HCT116 (cell line): ENCODE measurements around the gene CATSPERE. TPM values are rescaled to one million over a fixed set of nuclear protein-coding genes. Genes with fewer than 3 reads are reported as not detected.
"Not testable (repeated sequence)": the region's sequence is repeated elsewhere in the genome, so short reads cannot be mapped to it uniquely, and the experiment has no call there.

ENCODE experiments used
- ATAC-seq: fragments of 200-7000 bp; cut with Tn5 transposase; 2 replicates; pipeline ENCODE4 v1.9.1; 2020; ENCODE audit warnings: mild to moderate bottlenecking, moderate library complexity
- BruUV-seq: library from RNA; stranded (reverse); fragments of 400-500 nt; replicated peaks from 2 replicates; lab custom pipeline; 2021; lab: Mats Ljungman, UMichigan
- CTCF ChIA-PET: fragments of 300-600 bp; sonication (Branson Sonifier 250); formaldehyde crosslinking; loops from one replicate; lab custom pipeline; 2021; ENCODE audit warnings: antibody characterized with exemption; lab: Charles Lee
- POLR2A ChIA-PET: fragments of 300-600, 350-600 bp; sonication (Branson Sonifier 250); formaldehyde crosslinking; loops from one replicate; lab custom pipeline; 2021; ENCODE audit warnings: antibody characterized with exemption; lab: Charles Lee
- RAD21 ChIA-PET, 2 experiments: fragments of 300-600 bp; sonication (Branson Sonifier 250); formaldehyde crosslinking; loops; one replicate each; lab custom pipeline; 2023; ENCODE audit warnings: low total read pairs in 2 of 2; ENCODE audit not compliant: uncharacterized antibody in 2 of 2, unreplicated experiment in 2 of 2, low non-redundant PET in 1 of 2; lab: Charles Lee
- DNase-seq: peaks from one replicate; pipeline ENCODE4 v3.0.0-alpha.2; 2010; ENCODE audit warnings: low read depth, low spot score
- H2AFZ ChIP-seq: fragments of 200-600 bp; shearing (Covaris generic), sonication (generic); 2 replicates; pipeline ENCODE4 v1.6.1; 2017; ENCODE audit warnings: low read depth, mixed run types, mixed read lengths, antibody characterized with exemption, low read length; ENCODE audit not compliant: poor library complexity, severe bottlenecking
- H3K27ac ChIP-seq: 2 replicates; pipeline ENCODE4 v1.5.1; 2012; ENCODE audit warnings: low read depth, low read length
- H3K27me3 ChIP-seq: fragments of 200-600 bp; sonication (generic); 2 replicates; pipeline ENCODE4 v1.6.1; 2016; ENCODE audit warnings: mixed run types, low read length, mixed read lengths; ENCODE audit not compliant: insufficient read depth
- H3K36me3 ChIP-seq, 2 experiments: fragments of 200-500 bp in 1 of 2; fragments of 200-600 bp in 1 of 2; sonication (Bioruptor generic) in 1 of 2; sonication (generic) in 1 of 2; 2 replicates each; pipeline versions ENCODE4 v1.5.1 to v1.6.1; 2014 to 2016; ENCODE audit warnings: low read length in 2 of 2, inconsistent platforms in 1 of 2, mixed read lengths in 1 of 2, mixed run types in 1 of 2; ENCODE audit not compliant: insufficient read depth in 2 of 2, control insufficient read depth in 1 of 2
- H3K4me1 ChIP-seq, 2 experiments: fragments of 200-600 bp in 1 of 2; sonication (generic) in 1 of 2; 2 replicates each; pipeline versions ENCODE4 v1.5.1 to v1.6.1; 2012 to 2017; ENCODE audit warnings: low read length in 2 of 2, inconsistent platforms in 1 of 2, mild to moderate bottlenecking in 1 of 2, mixed read lengths in 1 of 2, mixed run types in 1 of 2, moderate library complexity in 1 of 2; ENCODE audit not compliant: insufficient read depth in 2 of 2, control insufficient read depth in 1 of 2
- H3K4me2 ChIP-seq: fragments of 200-600 bp; sonication (generic); 2 replicates; pipeline ENCODE4 v1.6.1; 2017; ENCODE audit warnings: mixed run types, low read length, mixed read lengths
- H3K4me3 ChIP-seq, 2 experiments: fragments of 200-600 bp in 1 of 2; sonication (generic) in 1 of 2; replicated peaks in 1 of 2; 2 replicates each; pipeline ENCODE4 v1.5.1; 2011 to 2016; ENCODE audit warnings: low read length in 2 of 2, control low read depth in 1 of 2, low read depth in 1 of 2, mild to moderate bottlenecking in 1 of 2, mixed read lengths in 1 of 2, mixed run types in 1 of 2
- H3K79me2 ChIP-seq: fragments of 200-600 bp; sonication (generic); 2 replicates; pipeline ENCODE4 v1.6.1; 2017; ENCODE audit warnings: mild to moderate bottlenecking, mixed run types, low read length, moderate library complexity, mixed read lengths; ENCODE audit not compliant: insufficient read depth
- H3K9ac ChIP-seq: fragments of 200-600 bp; sonication (generic); 2 replicates; pipeline ENCODE4 v1.6.1; 2016; ENCODE audit warnings: low read length, mixed read lengths
- H3K9me2 ChIP-seq: fragments of 200-600 bp; sonication (generic), shearing (Covaris generic); 2 replicates; pipeline ENCODE4 v1.6.1; 2017; ENCODE audit warnings: mixed run types, mild to moderate bottlenecking, moderate library complexity; ENCODE audit not compliant: insufficient read depth
- H3K9me3 ChIP-seq, 2 experiments: fragments of 200-500 bp in 1 of 2; fragments of 200-600 bp in 1 of 2; sonication (Bioruptor generic) in 1 of 2; sonication (generic) in 1 of 2; 2 replicates each; pipeline ENCODE4 v1.6.1; 2014 to 2017; ENCODE audit warnings: low read length in 2 of 2, mixed read lengths in 2 of 2, inconsistent platforms in 1 of 2, low read depth in 1 of 2, mild to moderate bottlenecking in 1 of 2, mixed run types in 1 of 2, moderate library complexity in 1 of 2; ENCODE audit not compliant: control insufficient read depth in 1 of 2, insufficient read depth in 1 of 2
- H4K20me1 ChIP-seq: fragments of 200-600 bp; sonication (generic), shearing (Covaris generic); 2 replicates; pipeline ENCODE4 v1.6.1; 2017; ENCODE audit warnings: mixed run types, mild to moderate bottlenecking, moderate library complexity; ENCODE audit not compliant: insufficient read depth
- EGR1 ChIP-seq: IDR thresholded peaks from 2 replicates; pipeline ENCODE4 v1.6.1; 2012; ENCODE audit warnings: low read depth
- REST ChIP-seq: IDR thresholded peaks from 2 replicates; pipeline ENCODE4 v1.6.1; 2012; ENCODE audit warnings: low read depth
- SP1 ChIP-seq: IDR thresholded peaks from 2 replicates; pipeline ENCODE4 v1.6.1; 2012; ENCODE audit warnings: low read depth
- SRF ChIP-seq: IDR thresholded peaks from 2 replicates; pipeline ENCODE4 v1.6.1; 2012; ENCODE audit warnings: low read depth
- TCF7L2 ChIP-seq: IDR thresholded peaks from 2 replicates; pipeline ENCODE4 v1.7.0; 2011; ENCODE audit warnings: borderline replicate concordance, inconsistent platforms; ENCODE audit not compliant: insufficient read depth, insufficient read length; ENCODE audit errors: extremely low read depth
- YY1 ChIP-seq: IDR thresholded peaks from 2 replicates; pipeline ENCODE4 v1.6.1; 2011; ENCODE audit warnings: low read length, low read depth, moderate library complexity, mild to moderate bottlenecking; ENCODE audit not compliant: insufficient replicate concordance; ENCODE audit errors: extremely low read depth
- intact Hi-C: fragments of 100-400 bp; cut with micrococcal nuclease; formaldehyde crosslinking; loops from 2 replicates; pipeline ENCODE4 v1.10.0; 2022
- total RNA-seq: library from RNA; stranded (reverse); gene quantifications from one replicate; pipeline ENCODE4 v1.2.1, GENCODE V29; 2021; ENCODE audit not compliant: unreplicated experiment
- TF ChIP-seq, protein P1 (sequence below): IDR thresholded peaks from 2 replicates; pipeline ENCODE4 v1.6.1; 2011; ENCODE audit warnings: mild to moderate bottlenecking, low read length, moderate library complexity; ENCODE audit not compliant: insufficient replicate concordance; ENCODE audit errors: extremely low read depth
- TF ChIP-seq, protein P2 (sequence below): IDR thresholded peaks from 2 replicates; pipeline ENCODE4 v1.6.1; 2012

CATSPERE gene
- total RNA-seq, 1 experiment from 2014 or later: 0.34 TPM

DNA sequence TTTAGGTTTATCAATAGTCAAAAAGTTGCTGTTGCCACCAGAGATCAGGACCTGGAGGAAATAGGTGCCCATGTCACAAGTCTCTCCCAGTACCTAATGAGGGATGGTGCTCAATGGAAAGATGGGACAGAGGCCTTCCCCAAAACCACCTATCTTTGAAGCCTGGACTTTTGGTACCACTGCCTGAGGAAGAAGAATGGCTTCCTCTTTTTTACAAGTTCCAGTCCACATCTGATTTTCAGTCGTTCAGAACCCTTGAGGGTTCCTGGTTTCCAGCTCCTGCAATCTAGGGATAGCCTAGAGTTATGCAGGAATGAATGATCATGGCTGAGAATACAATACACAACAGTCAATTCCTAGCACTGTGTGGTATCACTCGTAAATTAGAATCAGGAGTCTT, 5.7 kb downstream of the CATSPERE start (continued):
- TF ChIP-seq, protein P1, sequence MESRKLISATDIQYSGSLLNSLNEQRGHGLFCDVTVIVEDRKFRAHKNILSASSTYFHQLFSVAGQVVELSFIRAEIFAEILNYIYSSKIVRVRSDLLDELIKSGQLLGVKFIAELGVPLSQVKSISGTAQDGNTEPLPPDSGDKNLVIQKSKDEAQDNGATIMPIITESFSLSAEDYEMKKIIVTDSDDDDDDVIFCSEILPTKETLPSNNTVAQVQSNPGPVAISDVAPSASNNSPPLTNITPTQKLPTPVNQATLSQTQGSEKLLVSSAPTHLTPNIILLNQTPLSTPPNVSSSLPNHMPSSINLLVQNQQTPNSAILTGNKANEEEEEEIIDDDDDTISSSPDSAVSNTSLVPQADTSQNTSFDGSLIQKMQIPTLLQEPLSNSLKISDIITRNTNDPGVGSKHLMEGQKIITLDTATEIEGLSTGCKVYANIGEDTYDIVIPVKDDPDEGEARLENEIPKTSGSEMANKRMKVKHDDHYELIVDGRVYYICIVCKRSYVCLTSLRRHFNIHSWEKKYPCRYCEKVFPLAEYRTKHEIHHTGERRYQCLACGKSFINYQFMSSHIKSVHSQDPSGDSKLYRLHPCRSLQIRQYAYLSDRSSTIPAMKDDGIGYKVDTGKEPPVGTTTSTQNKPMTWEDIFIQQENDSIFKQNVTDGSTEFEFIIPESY: no peak
- TF ChIP-seq, protein P2, sequence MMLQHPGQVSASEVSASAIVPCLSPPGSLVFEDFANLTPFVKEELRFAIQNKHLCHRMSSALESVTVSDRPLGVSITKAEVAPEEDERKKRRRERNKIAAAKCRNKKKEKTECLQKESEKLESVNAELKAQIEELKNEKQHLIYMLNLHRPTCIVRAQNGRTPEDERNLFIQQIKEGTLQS: no peak
- TF ChIP-seq YY1: no peak
- TF ChIP-seq EGR1: no peak

GRCh38 chr1:244473059-244473605, 12.1 kb downstream of the CATSPERE start:
- TF ChIP-seq, protein P1: no peak
- TF ChIP-seq EGR1 (no peak), SRF (no peak), TCF7L2 (no peak), SP1 (no peak), REST (no peak)
- no peak overlapping the region for H3K4me2 ChIP-seq
- H2AFZ ChIP-seq: no peak overlapping the region
- CTCF ChIA-PET: no interaction called here
- no peaks in the 10 kb centered on the region for H4K20me1 ChIP-seq
- no peak for DNase-seq
- H3K4me1 ChIP-seq: no peaks in the 10 kb centered on the region
- H3K9me2 ChIP-seq: no peaks in the 10 kb centered on the region
- BruUV-seq: no TSS peak
- H3K79me2 ChIP-seq: no peaks in the 10 kb centered on the region
- no peaks in the 10 kb centered on the region for H3K9me3 ChIP-seq
- ATAC-seq: no peak
- no peaks in the 10 kb centered on the region for H3K27me3 ChIP-seq
- H3K27ac ChIP-seq: no peak overlapping the region
- RAD21 ChIA-PET: no interaction called here
- intact Hi-C loops: no loop called here
- POLR2A ChIA-PET: no interaction called here
- no peaks in the 10 kb centered on the region for H3K36me3 ChIP-seq
- H3K4me3 ChIP-seq: no peak overlapping the region
- H3K9ac ChIP-seq: no peak overlapping the region

DNA sequence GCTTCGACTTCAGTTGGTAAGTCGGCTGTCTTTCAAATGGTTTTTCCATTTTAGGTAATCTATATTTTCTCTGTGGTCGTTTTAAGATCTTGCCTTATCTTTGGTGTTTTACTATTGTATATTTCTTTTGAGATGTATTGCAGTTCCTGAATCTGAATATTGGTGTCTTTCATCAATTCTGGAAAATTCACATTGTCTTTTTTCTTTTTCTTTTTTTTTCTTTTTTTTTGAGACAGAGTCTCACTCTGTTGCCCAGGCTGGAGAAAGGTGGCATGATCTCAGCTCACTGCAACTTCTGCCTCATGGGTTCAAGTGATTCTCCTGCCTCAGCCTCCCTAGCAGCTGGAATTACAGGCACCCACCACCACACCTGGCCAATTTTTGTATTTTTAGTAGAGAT, 23.9 kb downstream of the CATSPERE start:
- H3K36me3 ChIP-seq, H3K9me2 ChIP-seq, H4K20me1 ChIP-seq, CTCF ChIA-PET, H3K4me3 ChIP-seq, DNase-seq, H3K79me2 ChIP-seq, POLR2A ChIA-PET, H3K4me2 ChIP-seq, H3K27me3 ChIP-seq, ATAC-seq, H3K9ac ChIP-seq, intact Hi-C loops, H3K27ac ChIP-seq, RAD21 ChIA-PET, H2AFZ ChIP-seq, H3K4me1 ChIP-seq, BruUV-seq, H3K9me3 ChIP-seq: not testable (repeated sequence)
